Measurements from ENCODE around the gene XRN2. TPM values are rescaled to one million over a fixed set of nuclear protein-coding genes. Genes with fewer than 3 reads are reported as not detected.

XRN2 gene
- total RNA-seq, 3 donors from 2014 or later: 71.2 to 95.7 (median 90.4) TPM

DNA sequence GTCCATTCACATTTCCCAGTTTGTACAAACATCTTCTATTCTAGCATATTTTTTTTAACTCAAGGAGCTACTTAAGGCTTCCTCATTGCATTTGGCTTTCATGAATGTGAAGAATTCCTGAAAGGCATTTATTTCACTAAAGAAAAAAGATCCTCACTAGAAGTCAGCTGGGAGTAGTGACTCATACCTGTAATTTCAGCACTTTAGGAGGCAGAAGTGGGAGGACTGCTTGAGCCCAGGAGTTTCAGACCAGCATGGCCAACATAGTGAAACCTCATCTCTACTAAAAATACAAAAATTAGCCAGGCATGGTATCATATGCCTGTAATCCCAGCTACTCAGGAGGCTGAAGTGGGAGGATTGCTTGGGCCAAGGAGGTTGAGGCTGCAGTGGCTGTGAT is 30.9 kb upstream of the XRN2 start:
- H3K27ac ChIP-seq: no peak overlapping the region
- H3K4me1 ChIP-seq: no peaks in the 10 kb centered on the region
- intact Hi-C loops (cut with DNase I; ENCODE audit: low total_unique reads): no loop called here
- no peak overlapping the region for H3K4me3 ChIP-seq
- DNase-seq (ENCODE audit: low spot score in 2 of 2): no peak
- H3K36me3 ChIP-seq: no peaks in the 10 kb centered on the region
- peaks cover 0 to 6% of the 10 kb centered on the region in 2 donors for H3K27me3 ChIP-seq
- TF ChIP-seq POLR2AphosphoS5 (IDR thresholded peaks at IDR 0.05): no peak
- no peak for TF ChIP-seq POLR2A (IDR thresholded peaks at IDR 0.05)
- no peak for TF ChIP-seq CTCF (IDR thresholded peaks at IDR 0.05)
- peaks cover 0 to 4% of the 10 kb centered on the region in 2 donors for H3K9me3 ChIP-seq

DNA sequence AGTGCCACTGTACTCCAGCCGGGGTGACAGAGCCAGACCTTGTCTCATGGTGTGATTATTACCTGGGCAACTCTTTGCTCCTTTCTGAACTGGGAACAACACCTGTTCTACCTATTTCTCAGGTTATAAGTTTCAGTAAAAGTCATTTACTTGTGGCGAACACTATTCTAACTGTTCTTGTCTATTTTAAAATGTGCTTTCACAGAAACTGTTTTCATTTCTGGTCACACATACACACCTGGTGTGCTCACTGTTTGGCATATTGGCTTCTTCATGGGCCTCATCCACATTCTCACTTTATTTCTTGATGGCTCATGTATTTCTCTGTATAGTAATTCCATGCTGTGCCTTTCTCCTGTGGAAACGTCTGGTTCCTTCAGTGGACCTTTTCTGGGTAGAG is 30.5 kb upstream of the XRN2 start:
- DNase-seq (ENCODE audit: low spot score in 2 of 2): no peak
- TF ChIP-seq POLR2AphosphoS5 (IDR thresholded peaks at IDR 0.05) (no peak), CTCF (IDR thresholded peaks at IDR 0.05) (no peak), POLR2A (IDR thresholded peaks at IDR 0.05) (no peak)
- H3K4me1 ChIP-seq: no peaks in the 10 kb centered on the region
- H3K9me3 ChIP-seq: peaks cover 0 to 4% of the 10 kb centered on the region in 2 donors
- intact Hi-C loops (cut with DNase I; ENCODE audit: low total_unique reads): no loop called here
- no peak overlapping the region for H3K27ac ChIP-seq
- peaks cover 0 to 6% of the 10 kb centered on the region in 2 donors for H3K27me3 ChIP-seq
- no peak overlapping the region for H3K4me3 ChIP-seq
- no peaks in the 10 kb centered on the region for H3K36me3 ChIP-seq

DNA sequence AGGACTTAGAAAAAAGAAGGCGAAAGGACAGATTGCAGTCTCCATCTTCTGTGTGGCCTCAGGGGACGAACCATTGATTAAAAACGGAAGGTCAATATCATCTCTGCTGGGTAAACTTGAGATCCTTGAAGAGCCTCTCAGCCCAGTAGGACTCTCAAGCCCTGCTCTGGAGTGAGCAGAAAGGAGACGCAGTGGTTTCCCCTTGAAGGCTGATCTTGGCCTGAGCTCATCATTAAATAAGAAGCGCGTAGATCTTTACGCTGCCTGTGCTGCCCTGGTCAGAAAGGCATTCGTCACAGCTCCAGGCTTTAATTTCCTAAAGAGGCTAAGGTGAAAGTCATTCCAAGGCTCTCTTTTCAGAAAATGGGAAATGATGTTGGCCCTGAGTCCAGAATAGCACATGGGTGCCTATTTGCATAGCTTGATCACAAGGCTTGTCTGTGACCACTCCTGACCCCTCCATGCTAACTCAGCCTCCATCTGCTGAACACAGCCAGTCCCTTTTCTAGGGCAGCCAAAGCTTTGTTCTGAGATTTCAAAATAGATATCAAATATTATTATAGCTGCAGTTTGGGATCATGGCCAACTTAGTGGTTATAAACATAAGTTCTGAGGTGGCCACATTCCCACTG is 29.3 kb upstream of the XRN2 start:
- Histone ChIP-seq H3K36me3 (no peaks in the 10 kb centered on the region), H3K27ac (no peak overlapping the region), H3K4me1 (no peaks in the 10 kb centered on the region), H3K27me3 (peaks cover 0 to 6% of the 10 kb centered on the region in 2 donors), H3K9me3 (peaks cover 0 to 4% of the 10 kb centered on the region in 2 donors), H3K4me3 (no peak overlapping the region)
- DNase-seq (ENCODE audit: low spot score in 2 of 2): no peak
- intact Hi-C loops (cut with DNase I; ENCODE audit: low total_unique reads): no loop called here
- no peak for TF ChIP-seq POLR2A (IDR thresholded peaks at IDR 0.05)
- no peak for TF ChIP-seq POLR2AphosphoS5 (IDR thresholded peaks at IDR 0.05)
- no peak for TF ChIP-seq CTCF (IDR thresholded peaks at IDR 0.05)

DNA sequence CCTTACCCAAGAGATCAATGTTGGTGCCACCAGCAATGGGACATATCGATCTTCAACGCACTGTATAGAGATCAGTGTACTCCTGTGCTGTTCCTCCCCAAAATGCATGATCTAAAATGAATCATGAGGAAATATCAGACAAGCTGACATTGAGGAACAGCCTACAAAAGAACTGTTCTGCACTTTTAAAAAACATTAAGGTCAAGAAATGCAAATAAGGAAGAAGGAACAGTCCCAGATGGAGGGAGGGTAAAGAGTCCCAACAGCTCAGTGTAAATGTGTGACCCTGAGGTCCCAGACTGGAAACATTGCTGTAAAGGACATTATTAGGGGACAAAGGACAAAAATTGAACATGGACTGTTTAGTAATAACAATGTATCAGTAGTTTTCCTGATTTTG is 24.3 kb upstream of the XRN2 start:
- DNase-seq (ENCODE audit: low spot score in 2 of 2): no peak
- Histone ChIP-seq H3K36me3 (no peaks in the 10 kb centered on the region), H3K9me3 (no peaks in the 10 kb centered on the region), H3K4me3 (no peak overlapping the region), H3K27me3 (peaks cover 0 to 6% of the 10 kb centered on the region in 2 donors), H3K4me1 (no peaks in the 10 kb centered on the region), H3K27ac (no peak overlapping the region)
- intact Hi-C loops (cut with DNase I; ENCODE audit: low total_unique reads): no loop called here
- TF ChIP-seq POLR2AphosphoS5 (IDR thresholded peaks at IDR 0.05) (no peak), POLR2A (IDR thresholded peaks at IDR 0.05) (no peak), CTCF (IDR thresholded peaks at IDR 0.05) (no peak)

DNA sequence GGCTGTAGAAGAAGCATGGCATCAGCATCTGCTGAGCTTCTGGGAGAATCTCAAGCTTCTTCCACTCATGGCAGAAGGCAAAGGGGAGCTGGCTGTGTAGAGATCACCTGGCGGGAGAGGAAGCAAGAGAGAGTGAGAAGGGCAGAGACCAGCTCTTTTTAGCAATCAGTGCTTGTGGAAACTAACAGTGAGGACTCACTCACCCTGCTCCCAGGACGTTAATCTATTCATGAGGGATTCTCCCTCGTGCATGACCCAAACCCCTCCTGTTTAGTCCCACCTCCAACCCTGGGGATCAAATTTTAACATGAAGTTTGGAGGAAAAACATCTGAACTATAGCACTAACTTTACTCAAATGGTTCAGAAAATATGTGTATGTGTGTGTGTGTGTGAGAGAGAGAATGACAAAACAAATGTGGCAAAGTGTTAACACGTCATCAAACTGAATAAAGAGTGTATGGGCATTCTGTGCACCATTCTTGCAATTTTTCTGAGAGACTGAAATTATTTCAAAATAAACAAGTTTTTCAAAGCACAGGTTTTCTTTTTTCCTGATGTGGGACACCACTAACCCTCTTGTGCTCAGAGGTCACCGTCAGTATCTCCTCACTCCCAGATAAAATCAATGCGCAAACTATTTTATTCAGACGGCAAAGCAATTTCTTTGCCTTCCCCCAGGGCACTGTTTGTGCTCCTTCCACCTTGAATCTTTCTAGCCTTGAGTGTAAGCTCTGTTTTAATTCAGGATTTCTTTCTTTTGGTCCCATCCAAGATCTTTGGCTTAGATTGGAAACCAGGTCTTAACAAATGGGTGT is 23.2 kb upstream of the XRN2 start:
- Histone ChIP-seq H3K4me3 (no peak overlapping the region), H3K9me3 (no peaks in the 10 kb centered on the region), H3K27me3 (no peaks in the 10 kb centered on the region), H3K36me3 (no peaks in the 10 kb centered on the region), H3K4me1 (no peaks in the 10 kb centered on the region), H3K27ac (no peak overlapping the region)
- TF ChIP-seq POLR2AphosphoS5 (IDR thresholded peaks at IDR 0.05): no peak
- TF ChIP-seq POLR2A (IDR thresholded peaks at IDR 0.05): no peak
- no peak for TF ChIP-seq CTCF (IDR thresholded peaks at IDR 0.05)
- intact Hi-C loops (cut with DNase I; ENCODE audit: low total_unique reads): no loop called here
- no peak for DNase-seq (ENCODE audit: low spot score in 2 of 2)

Data from breast epithelium (tissue), 4 donors.